Measurements from ENCODE around the gene TRMT10C.

DNA sequence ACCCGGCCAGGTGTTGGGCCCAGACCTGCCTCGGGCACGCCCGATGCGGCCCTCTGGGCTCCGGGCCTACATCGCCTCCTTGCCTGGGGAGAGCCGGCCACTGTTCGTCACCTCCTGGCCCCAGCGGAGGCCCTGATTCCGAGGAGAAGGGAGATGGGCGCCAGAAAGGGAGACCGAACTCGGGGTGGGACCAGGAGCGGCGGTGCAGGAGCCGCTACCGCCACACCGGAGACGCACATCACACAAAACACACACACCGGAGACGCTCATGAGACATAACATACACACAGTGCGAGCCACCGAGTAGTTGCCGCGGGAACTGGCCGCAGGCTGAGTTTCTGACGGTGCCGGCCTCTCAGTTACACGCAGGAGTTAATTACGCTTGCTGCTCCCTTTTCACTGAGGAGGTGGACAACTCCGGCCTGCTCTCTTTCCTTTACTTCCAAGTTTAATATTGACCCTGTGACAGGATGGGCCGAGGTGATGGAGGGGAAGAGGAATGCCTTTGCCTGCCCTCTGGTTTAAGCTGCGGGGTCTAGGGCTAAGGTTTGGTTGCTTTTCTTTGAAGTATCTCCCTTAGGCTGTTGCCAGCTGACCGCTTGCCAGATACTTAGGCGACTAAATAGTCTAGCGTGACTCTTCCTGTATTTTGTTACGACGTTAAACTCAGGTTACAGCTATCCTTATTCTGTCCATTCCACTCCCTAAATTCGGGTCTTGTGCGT is 12.9 kb downstream of the TRMT10C start:
- TF ChIP-seq, protein P1, sequence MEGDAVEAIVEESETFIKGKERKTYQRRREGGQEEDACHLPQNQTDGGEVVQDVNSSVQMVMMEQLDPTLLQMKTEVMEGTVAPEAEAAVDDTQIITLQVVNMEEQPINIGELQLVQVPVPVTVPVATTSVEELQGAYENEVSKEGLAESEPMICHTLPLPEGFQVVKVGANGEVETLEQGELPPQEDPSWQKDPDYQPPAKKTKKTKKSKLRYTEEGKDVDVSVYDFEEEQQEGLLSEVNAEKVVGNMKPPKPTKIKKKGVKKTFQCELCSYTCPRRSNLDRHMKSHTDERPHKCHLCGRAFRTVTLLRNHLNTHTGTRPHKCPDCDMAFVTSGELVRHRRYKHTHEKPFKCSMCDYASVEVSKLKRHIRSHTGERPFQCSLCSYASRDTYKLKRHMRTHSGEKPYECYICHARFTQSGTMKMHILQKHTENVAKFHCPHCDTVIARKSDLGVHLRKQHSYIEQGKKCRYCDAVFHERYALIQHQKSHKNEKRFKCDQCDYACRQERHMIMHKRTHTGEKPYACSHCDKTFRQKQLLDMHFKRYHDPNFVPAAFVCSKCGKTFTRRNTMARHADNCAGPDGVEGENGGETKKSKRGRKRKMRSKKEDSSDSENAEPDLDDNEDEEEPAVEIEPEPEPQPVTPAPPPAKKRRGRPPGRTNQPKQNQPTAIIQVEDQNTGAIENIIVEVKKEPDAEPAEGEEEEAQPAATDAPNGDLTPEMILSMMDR (IDR thresholded peaks at IDR 0.05) = no peak
- no peak for TF ChIP-seq POLR2AphosphoS5 (IDR thresholded peaks at IDR 0.05; ENCODE audit: low read depth, low read length)
- peak; percentile 25 for TF ChIP-seq SIN3A (IDR thresholded peaks at IDR 0.05; ENCODE audit: borderline replicate concordance, insufficient read depth, low read depth, low read length)
- TF ChIP-seq, protein P2, sequence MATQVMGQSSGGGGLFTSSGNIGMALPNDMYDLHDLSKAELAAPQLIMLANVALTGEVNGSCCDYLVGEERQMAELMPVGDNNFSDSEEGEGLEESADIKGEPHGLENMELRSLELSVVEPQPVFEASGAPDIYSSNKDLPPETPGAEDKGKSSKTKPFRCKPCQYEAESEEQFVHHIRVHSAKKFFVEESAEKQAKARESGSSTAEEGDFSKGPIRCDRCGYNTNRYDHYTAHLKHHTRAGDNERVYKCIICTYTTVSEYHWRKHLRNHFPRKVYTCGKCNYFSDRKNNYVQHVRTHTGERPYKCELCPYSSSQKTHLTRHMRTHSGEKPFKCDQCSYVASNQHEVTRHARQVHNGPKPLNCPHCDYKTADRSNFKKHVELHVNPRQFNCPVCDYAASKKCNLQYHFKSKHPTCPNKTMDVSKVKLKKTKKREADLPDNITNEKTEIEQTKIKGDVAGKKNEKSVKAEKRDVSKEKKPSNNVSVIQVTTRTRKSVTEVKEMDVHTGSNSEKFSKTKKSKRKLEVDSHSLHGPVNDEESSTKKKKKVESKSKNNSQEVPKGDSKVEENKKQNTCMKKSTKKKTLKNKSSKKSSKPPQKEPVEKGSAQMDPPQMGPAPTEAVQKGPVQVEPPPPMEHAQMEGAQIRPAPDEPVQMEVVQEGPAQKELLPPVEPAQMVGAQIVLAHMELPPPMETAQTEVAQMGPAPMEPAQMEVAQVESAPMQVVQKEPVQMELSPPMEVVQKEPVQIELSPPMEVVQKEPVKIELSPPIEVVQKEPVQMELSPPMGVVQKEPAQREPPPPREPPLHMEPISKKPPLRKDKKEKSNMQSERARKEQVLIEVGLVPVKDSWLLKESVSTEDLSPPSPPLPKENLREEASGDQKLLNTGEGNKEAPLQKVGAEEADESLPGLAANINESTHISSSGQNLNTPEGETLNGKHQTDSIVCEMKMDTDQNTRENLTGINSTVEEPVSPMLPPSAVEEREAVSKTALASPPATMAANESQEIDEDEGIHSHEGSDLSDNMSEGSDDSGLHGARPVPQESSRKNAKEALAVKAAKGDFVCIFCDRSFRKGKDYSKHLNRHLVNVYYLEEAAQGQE (IDR thresholded peaks at IDR 0.05; ENCODE audit: insufficient read depth in 1 of 2, low read depth in 2 of 2, low read length in 1 of 2) = no peak
- TF ChIP-seq TCF7L2 (IDR thresholded peaks at IDR 0.05; ENCODE audit: low read depth, low read length) = 0 out of 2 replicates have a peak, but pooled peaks have one; percentile 66
